B cell (primary cell): ENCODE results near the gene CENPP.

Source experiments
- EZH2 ChIP-seq: IDR thresholded peaks from 2 replicates; pipeline ENCODE4 v1.6.1; 2012; ENCODE audit warnings: borderline replicate concordance, low read depth, mild to moderate bottlenecking, moderate library complexity, low read length; ENCODE audit not compliant: insufficient read depth, poor library complexity, severe bottlenecking
- TF ChIP-seq, protein P1 (sequence below): fragments of 200-600 bp; IDR thresholded peaks from one replicate; pipeline ENCODE4 v1.8.0; 2022; ENCODE audit warnings: antibody characterized with exemption, mild to moderate bottlenecking

DNA sequence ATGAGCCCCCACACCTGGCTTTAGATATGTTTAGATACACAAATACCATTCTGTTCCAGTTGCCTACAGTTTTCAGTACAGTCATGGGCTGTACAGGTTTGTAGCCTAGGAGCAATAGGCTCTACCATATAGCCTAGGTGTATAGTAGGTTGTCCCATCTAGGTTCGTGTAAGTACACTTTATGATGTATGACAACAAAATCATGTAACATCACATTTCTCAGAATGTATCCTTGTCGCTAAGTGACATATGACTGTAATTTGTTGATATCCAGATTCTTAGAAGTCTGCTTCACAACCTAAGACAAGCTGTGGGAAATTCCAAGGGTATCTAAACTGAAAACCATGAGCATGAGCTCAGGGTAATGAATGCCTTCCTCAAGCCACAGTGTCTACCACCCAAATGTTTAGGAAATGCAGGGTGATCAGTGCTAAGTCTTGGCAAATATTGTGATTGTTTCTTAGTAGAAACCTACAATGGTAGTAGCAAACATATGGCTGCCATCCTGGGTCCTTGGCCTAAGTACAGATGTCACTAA, 201.6 kb downstream of the CENPP start:
- TF ChIP-seq, protein P1, sequence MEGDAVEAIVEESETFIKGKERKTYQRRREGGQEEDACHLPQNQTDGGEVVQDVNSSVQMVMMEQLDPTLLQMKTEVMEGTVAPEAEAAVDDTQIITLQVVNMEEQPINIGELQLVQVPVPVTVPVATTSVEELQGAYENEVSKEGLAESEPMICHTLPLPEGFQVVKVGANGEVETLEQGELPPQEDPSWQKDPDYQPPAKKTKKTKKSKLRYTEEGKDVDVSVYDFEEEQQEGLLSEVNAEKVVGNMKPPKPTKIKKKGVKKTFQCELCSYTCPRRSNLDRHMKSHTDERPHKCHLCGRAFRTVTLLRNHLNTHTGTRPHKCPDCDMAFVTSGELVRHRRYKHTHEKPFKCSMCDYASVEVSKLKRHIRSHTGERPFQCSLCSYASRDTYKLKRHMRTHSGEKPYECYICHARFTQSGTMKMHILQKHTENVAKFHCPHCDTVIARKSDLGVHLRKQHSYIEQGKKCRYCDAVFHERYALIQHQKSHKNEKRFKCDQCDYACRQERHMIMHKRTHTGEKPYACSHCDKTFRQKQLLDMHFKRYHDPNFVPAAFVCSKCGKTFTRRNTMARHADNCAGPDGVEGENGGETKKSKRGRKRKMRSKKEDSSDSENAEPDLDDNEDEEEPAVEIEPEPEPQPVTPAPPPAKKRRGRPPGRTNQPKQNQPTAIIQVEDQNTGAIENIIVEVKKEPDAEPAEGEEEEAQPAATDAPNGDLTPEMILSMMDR: no peak
- TF ChIP-seq EZH2: no peak
